HEK293T (cell line): ENCODE measurements around the gene TCHP.

ENCODE experiments used
- ARNT ChIP-seq: fragments of 450-650 bp; IDR thresholded peaks from 2 replicates; pipeline ENCODE4 v1.6.1; 2017; ENCODE audit warnings: mild to moderate bottlenecking
- BHLHE40 ChIP-seq: fragments of 450-650 bp; IDR thresholded peaks from 2 replicates; pipeline ENCODE4 v1.6.1; 2016; ENCODE audit warnings: mild to moderate bottlenecking, moderate library complexity, borderline replicate concordance
- ELF4 ChIP-seq: fragments of 450-650 bp; IDR thresholded peaks from 2 replicates; pipeline ENCODE4 v1.6.1; 2017; ENCODE audit warnings: antibody characterized with exemption
- FOXA1 ChIP-seq: fragments of 450-650 bp; IDR thresholded peaks from 2 replicates; pipeline ENCODE4 v1.6.1; 2016; ENCODE audit warnings: mild to moderate bottlenecking
- FOXK2 ChIP-seq: fragments of 450-650 bp; IDR thresholded peaks from 2 replicates; pipeline ENCODE4 v1.6.1; 2016; ENCODE audit warnings: mild to moderate bottlenecking
- FOXM1 ChIP-seq: fragments of 450-650 bp; IDR thresholded peaks from 2 replicates; pipeline ENCODE4 v1.6.1; 2017; ENCODE audit warnings: mild to moderate bottlenecking, borderline replicate concordance
- HDGF ChIP-seq: fragments of 450-650 bp; IDR thresholded peaks from 2 replicates; pipeline ENCODE4 v1.6.1; 2017; ENCODE audit warnings: antibody characterized with exemption, borderline replicate concordance
- L3MBTL2 ChIP-seq: fragments of 450-650 bp; conservative IDR thresholded peaks from 2 replicates; pipeline ENCODE4 v1.6.1; 2016; ENCODE audit warnings: mild to moderate bottlenecking
- PKNOX1 ChIP-seq: fragments of 450-650 bp; IDR thresholded peaks from 2 replicates; pipeline ENCODE4 v1.6.1; 2016
- SP1 ChIP-seq: fragments of 450-650 bp; IDR thresholded peaks from 2 replicates; pipeline ENCODE4 v1.6.1; 2017
- SUZ12 ChIP-seq: fragments of 450-650 bp; IDR thresholded peaks from 2 replicates; pipeline ENCODE4 v1.6.1; 2016; ENCODE audit warnings: mild to moderate bottlenecking
- TARDBP ChIP-seq: fragments of 450-650 bp; IDR thresholded peaks from 2 replicates; pipeline ENCODE4 v1.6.1; 2016

- no peak for TF ChIP-seq ARNT
- no peak for TF ChIP-seq L3MBTL2
- no peak for TF ChIP-seq PKNOX1
- TF ChIP-seq FOXM1 = no peak
- TF ChIP-seq FOXA1 = no peak
- TF ChIP-seq FOXK2 = no peak
- no peak for TF ChIP-seq BHLHE40
- no peak for TF ChIP-seq SUZ12
- TF ChIP-seq ELF4 = no peak
- TF ChIP-seq SP1 = no peak
- no peak for TF ChIP-seq TARDBP
- no peak for TF ChIP-seq HDGF
Measured at GRCh38 chr12:109877504-109878246, 22.4 kb upstream of the TCHP start.
